Measurements from ENCODE around the gene PCCB.

DNA sequence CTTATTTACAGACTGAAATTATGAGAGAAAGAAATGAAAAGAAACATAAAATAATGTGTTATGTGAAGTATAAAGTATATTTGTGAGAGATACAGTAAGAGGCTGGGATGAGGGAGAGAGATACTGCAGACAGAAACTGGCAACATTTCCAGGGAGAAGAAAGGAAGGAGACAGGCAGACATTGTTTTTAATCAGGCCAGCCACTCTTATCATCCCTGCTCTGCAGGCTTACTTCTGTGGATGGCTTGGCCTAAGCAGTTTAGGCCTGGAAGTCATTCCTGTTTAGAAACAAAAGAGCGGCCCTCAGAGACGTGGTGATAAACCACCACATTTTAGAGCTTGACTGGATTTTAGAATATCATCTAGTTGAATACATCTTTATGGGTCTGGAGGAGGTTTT is 12.4 kb downstream of the PCCB start:
- TF ChIP-seq POLR2A (IDR thresholded peaks at IDR 0.05) (no peak), CTCF (IDR thresholded peaks at IDR 0.05) (no peak)

Measured in right lobe of liver (tissue), 4 donors.